ENCODE measurements around the gene ABL1.
A peak's percentile ranks its signal among the peaks of the same experiment; 100 is the strongest.

Gene ABL1

DNA sequence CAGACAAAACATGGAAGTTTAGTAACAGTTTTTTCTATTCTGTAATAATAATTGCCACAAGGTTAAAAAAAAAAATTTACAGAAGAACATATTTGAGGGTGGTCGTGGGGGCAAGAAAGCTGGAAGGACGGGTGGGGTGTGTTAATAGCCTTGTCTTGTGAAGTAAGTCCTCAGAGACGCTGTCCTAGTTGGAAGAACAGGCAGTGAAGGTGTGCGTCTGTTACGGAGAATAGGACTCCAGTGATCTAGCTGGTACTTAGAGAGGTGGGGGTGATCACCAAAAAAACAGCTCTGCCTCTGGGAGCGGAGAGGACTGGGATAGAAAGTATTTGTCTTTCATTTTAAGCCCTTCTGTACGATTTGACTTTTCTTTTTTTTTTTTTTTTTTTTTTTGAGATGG is 17.7 kb downstream of the ABL1 start:
- DNase-seq, result no peak

DNA sequence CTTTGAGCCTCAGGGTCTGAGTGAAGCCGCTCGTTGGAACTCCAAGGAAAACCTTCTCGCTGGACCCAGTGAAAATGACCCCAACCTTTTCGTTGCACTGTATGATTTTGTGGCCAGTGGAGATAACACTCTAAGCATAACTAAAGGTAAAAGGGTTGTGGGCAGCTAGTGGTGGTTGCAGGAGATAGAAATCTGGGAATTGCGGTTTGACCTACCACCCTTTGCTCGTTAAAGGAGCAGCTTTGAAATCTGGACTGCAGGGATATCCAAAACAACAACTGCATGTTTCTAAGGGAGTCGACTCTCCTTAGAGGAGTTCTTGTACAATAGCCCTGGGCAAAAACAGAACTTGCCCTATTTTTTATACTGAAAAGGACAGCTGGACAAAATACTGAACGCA is 19.0 kb downstream of the ABL1 start:
- DNase-seq, result no peak

GRCh38 chr9:130854835-130855234 is 19.8 kb downstream of the ABL1 start:
- no peak for DNase-seq

DNA sequence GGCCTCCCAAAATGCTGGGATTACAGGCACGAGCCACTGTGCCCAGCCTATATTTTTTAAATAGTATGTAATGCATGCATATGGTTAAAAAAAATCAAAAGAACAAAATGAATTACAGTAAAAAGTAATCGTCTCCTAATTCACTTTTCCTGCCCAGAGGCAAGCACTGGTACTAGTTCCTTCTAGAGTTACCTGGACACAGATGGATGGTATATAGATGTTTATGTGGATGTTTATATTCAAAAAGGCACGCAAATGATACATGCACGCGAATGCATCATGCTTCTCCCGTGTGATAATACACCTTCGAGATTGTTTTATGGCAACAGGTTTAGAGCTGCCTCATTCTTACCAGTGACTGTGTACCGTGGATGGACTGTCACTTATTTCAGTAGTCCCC is 21.4 kb downstream of the ABL1 start:
- DNase-seq, result no peak

DNA sequence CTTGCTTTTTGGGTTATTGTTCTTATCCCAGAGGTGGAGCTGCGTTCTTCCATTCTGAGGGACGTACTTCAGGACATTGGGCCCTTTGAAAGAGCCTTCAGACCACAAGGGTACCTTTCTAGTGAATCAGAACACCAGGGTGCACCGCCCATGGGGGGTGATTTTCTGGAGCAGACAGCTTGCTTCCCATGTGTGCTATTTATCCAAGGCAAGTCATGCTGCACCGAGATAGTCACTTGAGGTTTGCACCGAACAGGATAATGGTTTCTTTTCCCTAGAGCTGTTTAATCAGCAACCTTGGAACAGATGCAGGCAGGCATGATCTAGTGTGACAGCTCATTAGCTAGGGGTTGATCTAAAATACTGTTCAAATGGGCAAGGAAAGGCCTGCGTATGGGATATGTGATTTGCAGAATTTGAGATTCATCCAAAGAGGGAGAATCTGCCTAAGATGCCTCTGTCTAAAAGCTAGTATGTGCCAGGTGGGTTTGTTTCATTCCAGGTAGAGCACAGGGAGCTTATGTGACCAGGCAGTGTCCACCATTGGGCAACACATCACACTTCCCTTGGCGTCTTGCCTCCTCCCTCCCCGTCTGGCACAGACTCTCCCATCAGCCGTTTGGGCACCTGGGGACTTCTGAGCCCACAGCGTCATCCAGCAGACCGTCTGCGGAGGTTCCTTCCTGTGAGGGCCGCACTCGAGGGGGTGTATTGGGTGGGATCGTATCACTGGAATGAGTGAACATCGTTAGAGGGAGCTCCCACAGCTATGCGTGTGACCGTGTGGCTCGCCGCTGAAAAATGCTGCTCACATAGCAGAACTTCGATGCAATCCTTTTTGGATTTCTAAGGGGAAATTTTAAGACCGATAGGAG is 23.0 kb downstream of the ABL1 start:
- DNase-seq, result peak; percentile 93

DNA sequence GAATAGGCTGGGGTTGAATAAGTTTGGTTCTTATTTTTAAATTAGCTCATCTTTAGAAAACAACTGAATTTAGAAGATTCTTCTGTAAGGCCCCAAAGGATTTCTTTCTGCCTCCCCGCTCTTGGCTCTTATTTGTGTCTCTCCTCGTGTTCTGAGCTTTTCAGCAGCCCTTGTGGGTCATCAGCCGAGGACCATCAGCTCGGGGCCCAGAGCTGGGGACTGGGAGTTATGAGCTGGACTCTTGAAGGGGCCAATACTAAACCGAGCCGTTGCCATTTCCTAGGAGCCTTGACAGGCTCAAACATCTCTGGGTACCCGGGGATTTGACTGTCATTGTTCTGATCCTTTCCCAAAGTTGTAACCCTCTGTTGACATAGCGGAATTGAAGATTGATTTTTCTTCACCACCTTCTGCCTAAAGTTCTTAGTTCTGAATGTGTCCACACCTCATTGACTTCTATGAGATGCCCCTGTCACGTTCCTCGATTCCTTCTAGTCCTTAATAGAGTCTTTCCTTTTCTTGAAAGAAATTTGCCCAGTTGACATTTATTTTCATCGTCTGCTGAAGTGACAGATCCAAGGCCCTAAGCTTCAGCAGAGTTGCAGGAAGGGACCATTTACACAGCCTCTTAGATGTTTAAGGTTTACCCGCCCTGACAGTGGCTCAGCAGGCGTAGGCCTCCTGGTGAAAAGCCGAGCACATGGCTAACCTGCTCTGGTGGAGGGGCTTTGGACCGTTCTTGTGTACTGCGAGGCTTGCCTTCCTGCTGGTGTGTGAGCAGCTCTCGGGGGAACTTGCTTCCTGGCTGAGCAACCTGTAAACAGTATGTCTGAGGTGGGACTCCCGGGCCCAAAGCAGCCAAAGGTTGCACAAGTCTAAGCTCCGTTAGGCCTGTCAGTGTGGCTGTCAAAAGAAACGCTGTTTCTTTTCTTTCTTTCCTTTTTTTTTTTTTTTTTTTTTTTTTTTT is 24.0 kb downstream of the ABL1 start:
- no peak for DNase-seq

DNA sequence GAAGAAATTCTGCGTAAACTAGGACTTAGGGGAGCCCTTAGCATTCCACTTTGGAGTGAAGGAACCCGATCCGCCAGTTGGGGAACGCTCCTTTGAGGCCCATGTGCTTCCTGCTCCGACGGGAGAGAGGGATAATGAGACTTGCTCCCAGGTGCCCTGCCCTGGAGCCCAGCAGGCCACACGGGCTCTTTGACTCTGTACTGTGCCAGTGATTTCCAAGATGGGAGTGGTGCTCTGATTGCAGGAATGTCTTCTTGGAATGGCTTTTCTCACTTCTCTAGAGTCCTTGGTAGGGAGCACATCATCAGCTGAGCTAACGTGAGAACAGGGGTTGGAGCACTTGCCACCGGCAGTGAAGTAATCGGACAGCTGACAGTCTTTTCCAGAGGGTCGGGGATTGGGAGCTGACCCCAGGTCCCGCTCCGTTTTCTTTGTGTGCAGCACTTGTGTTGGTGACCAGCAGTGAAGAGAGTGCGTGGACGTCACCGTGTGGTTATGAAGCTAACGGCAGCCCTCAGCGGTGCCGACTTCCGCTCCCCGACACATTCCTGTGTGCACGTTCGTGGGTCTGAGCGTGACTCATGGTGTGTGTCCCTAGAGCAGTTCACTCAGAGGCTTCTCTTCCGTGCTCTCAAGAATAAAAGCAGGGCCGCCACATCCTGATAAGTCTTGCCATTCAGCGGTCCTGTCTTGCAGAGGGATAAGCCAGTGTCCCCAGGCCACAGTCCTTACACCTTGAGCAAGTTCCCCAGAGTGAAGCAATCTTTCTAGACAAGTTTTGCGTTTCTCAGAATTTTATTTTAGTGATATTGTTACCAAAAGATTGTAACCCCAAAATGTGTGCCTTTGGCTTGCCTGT is 25.6 kb downstream of the ABL1 start:
- peak; percentile 96 for DNase-seq

DNA sequence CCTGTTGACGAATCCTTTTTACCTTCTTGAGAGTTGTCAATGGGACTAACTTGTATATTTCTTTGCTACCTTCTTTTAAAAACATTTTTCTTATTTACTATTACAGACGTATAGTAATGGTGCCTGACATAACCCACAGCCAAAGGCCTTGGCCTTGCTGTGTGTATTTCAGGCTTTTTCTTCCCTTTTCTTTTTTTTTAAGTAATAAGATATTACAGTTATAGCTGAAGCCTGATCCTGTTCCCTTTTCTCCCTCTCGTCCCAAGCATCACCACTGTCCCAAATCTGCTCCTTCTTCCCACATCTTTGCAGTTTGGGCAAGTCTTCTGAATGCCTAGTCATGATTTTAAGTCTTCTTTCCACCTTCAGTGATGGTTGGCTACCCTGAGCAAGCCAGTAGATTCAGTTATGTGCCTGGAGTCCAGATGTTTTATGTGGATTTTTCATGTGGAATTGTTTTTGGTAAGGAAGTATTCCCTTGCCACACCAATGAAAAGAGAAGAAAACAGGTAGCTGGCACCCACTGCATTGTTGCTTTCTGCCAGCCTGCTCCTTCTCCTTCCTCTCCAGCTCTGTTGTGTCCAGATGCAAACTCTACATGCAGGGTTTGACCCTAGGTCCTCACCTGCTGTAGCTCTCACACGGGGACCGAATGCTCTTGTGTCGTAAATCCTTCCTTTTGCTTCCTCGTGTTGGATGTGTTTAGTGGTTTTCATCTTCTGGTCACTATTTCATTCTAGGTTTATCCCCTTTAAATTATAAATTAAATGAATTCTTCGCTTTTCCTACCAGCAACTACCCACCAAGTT is 26.5 kb downstream of the ABL1 start:
- DNase-seq, result no peak

- DNase-seq, result no peak
These were observed 27.2 kb downstream of the ABL1 start for GRCh38 chr9:130862217-130862616.

GRCh38 chr9:130862747-130863146 is 27.7 kb downstream of the ABL1 start:
- no peak for DNase-seq

DNA sequence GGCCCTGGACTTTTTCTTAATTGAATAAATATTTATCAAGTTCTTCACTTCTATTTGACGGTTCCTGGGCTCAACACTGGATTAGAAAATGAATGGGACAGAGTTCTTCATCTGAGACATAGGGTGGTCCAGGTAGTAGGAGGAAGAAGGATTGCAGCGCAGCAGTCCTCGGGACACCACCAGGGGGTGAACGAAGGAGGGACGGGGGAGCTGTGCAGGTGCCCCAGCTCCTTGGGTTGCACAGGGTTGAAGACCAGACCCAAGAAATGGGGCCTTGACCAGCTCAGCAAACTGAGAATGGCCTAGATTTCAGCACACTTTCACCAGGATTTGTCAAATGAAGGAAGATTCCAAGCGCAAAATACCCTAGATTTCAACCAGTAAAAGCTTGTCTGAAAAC is 29.5 kb downstream of the ABL1 start:
- no peak for DNase-seq

DNA sequence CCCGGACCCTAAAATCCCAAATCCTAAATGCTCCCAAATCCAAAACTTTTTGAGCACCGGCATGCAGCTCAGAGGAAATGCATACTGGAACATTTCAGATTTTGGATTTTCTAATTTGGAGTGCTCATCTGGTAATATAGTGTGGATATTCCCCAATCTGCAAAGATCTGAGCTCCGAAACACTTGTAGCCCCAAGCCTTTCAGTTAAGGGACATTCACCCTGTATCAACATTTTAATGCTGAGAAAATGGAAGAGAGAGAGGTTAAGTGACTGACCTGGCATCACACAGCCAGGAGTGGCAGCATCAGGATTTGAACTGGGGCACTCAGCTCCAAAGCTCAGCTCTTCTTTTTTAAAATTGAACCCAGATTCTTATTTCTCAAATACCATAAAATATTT is 30.9 kb downstream of the ABL1 start:
- DNase-seq, result no peak

DNA sequence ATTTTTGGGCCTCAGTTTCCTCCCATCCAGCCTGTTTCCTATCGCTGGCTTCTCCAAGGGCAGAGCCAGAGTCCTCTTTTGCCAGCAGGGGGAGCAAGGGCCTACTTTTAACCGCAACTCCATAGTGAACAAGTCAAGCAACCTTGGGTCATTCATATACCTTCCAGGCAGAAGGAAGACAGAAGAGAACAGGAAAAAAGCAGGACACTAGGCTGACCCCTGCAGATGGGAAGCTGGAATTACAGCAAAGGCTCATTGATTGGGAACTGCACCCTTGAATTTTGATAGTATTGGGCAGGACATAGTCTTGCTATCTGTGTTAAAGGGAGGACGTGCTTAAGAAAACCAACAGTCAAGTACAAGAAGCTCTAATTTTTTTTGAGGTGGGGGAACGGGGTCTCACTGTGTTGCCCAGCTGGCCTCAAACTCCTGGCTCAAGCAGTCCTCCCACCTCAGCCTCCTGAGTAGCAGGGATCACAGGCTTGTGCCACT is 31.5 kb downstream of the ABL1 start:
- DNase-seq, result peak; percentile 88

GRCh38 chr9:130867556-130867955 is 32.5 kb downstream of the ABL1 start:
- DNase-seq, result no peak

GRCh38 chr9:130868230-130868629 is 33.2 kb downstream of the ABL1 start:
- DNase-seq, result no peak

GRCh38 chr9:130869250-130869649 is 34.2 kb downstream of the ABL1 start:
- no peak for DNase-seq

DNA sequence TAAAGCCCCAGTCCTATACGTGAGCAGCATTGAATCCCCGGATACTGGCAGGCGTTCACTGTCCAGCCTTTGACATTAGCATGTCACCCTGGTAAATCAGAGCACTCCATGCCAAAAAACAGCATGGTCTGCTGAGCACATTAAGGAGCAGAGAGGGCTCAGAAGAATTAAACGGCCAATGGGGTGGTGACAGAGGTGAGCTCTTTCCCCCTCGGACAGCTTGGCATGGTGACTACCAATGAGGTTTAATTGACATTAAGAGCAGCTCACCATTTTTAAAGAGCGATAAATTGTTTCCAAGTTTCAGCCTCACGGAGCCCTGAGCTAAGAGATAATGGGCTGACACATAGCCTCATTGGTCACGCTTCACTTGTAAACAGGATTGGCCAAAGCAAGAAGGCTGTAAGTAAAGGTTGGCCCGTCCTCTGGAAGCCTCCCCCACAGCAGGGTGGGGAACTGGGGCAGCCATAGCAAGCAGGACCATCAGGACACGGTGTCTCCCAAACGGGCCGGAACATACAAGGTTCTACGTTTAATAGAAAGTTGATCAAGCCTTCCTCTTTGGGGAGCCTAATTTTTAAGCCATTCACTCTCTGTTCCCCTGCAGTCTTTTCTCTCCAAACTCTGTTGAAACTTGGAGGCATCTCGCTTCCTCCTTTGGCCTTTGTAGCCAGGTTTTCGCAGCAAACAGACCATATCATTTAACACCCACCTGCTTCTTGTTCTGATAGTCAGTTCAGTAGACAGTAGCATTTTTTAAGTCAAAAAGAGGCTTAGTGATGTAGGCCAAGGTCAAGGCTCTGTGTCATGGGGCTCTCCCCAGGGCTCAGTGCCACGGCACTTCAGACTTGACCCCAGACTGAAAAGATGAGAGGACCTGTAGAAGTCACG is 35.7 kb downstream of the ABL1 start:
- no peak for DNase-seq

GRCh38 chr9:130871395-130872062 is 36.5 kb downstream of the ABL1 start:
- DNase-seq, result no peak

- no peak for DNase-seq
These were observed 37.0 kb downstream of the ABL1 start for GRCh38 chr9:130872093-130872492.

- no peak for DNase-seq
These were observed 37.5 kb downstream of the ABL1 start for GRCh38 chr9:130872508-130872907.

Measured in fibroblast of skin of abdomen (primary cell).